Liver (tissue), 9 donors: ENCODE measurements around the gene GPR33. TPM values are rescaled to one million over a fixed set of nuclear protein-coding genes. Genes with fewer than 3 reads are reported as not detected.

Experiments used
- DNase-seq: peaks from one replicate; pipeline ENCODE4 v3.0.0-alpha.2; 2017; ENCODE audit warnings: low spot score
- H3K27ac ChIP-seq, 2 donors: one replicate each; pipeline ENCODE4 v1.7.0; 2013; ENCODE audit warnings: inconsistent platforms in 2 of 2, low read length in 2 of 2, control low read depth in 1 of 2, low read depth in 1 of 2, mild to moderate bottlenecking in 1 of 2
- H3K27me3 ChIP-seq, 4 donors: one replicate each; pipeline versions ENCODE4 v1.6.1 to v1.7.0; 2013; ENCODE audit warnings: low read length in 3 of 4, inconsistent platforms in 1 of 4, mild to moderate bottlenecking in 1 of 4, moderate library complexity in 1 of 4; ENCODE audit not compliant: control insufficient read depth in 4 of 4, insufficient read depth in 4 of 4
- H3K36me3 ChIP-seq, 4 donors: one replicate each; pipeline versions ENCODE4 v1.6.1 to v1.7.0; 2013; ENCODE audit warnings: low read length in 3 of 4, mild to moderate bottlenecking in 3 of 4, low read depth in 1 of 4, moderate library complexity in 1 of 4; ENCODE audit not compliant: control insufficient read depth in 4 of 4, insufficient read depth in 3 of 4
- H3K4me1 ChIP-seq, 4 donors: one replicate each; pipeline versions ENCODE4 v1.6.1 to v1.7.0; 2013; ENCODE audit warnings: low read length in 3 of 4, mild to moderate bottlenecking in 3 of 4, moderate library complexity in 1 of 4; ENCODE audit not compliant: control insufficient read depth in 4 of 4, insufficient read depth in 4 of 4
- H3K4me3 ChIP-seq, 3 donors: one replicate each; pipeline versions ENCODE4 v1.6.1 to v1.7.0; 2013; ENCODE audit warnings: low read length in 3 of 3, control low read depth in 1 of 3, low read depth in 1 of 3, mild to moderate bottlenecking in 1 of 3
- H3K9ac ChIP-seq, 2 donors: one replicate each; pipeline ENCODE4 v1.7.0; 2013; ENCODE audit warnings: low read length in 2 of 2, mild to moderate bottlenecking in 2 of 2, moderate library complexity in 2 of 2, control low read depth in 1 of 2, low read depth in 1 of 2
- H3K9me3 ChIP-seq, 4 donors: one replicate each; pipeline versions ENCODE4 v1.6.1 to v1.7.0; 2013; ENCODE audit warnings: low read length in 3 of 4; ENCODE audit not compliant: control insufficient read depth in 4 of 4
- EGR1 ChIP-seq, 2 donors: IDR thresholded peaks; 2 replicates each; pipeline ENCODE4 v1.6.1; 2016 to 2018; ENCODE audit warnings: antibody characterized with exemption in 2 of 2, low read depth in 2 of 2
- FOXA1 ChIP-seq: IDR thresholded peaks from 2 replicates; pipeline ENCODE4 v1.6.1; 2016; ENCODE audit warnings: antibody characterized with exemption
- FOXA2 ChIP-seq: IDR thresholded peaks from 2 replicates; pipeline ENCODE4 v1.6.1; 2016; ENCODE audit warnings: antibody characterized with exemption
- GABPA ChIP-seq, 2 donors: IDR thresholded peaks in 1 of 2; conservative IDR thresholded peaks in 1 of 2; 2 replicates each; pipeline ENCODE4 v1.6.1; 2016; ENCODE audit warnings: antibody characterized with exemption in 2 of 2, mild to moderate bottlenecking in 1 of 2, moderate library complexity in 1 of 2
- HNF4A ChIP-seq, 2 donors: conservative IDR thresholded peaks; 2 replicates each; pipeline ENCODE4 v1.6.1; 2016; ENCODE audit warnings: antibody characterized with exemption in 2 of 2, mild to moderate bottlenecking in 2 of 2
- HNF4G ChIP-seq: IDR thresholded peaks from 2 replicates; pipeline ENCODE4 v1.6.1; 2016; ENCODE audit warnings: antibody characterized with exemption
- JUND ChIP-seq, 2 donors: IDR thresholded peaks; 2 replicates each; pipeline ENCODE4 v1.6.1; 2016; ENCODE audit warnings: antibody characterized with exemption in 2 of 2
- NR2F2 ChIP-seq: IDR thresholded peaks from 2 replicates; pipeline ENCODE4 v1.6.1; 2016; ENCODE audit warnings: antibody characterized with exemption
- RAD21 ChIP-seq, 2 donors: IDR thresholded peaks; 2 replicates each; pipeline ENCODE4 v1.6.1; 2016; ENCODE audit warnings: antibody characterized with exemption in 2 of 2, mild to moderate bottlenecking in 2 of 2
- RXRA ChIP-seq, 2 donors: IDR thresholded peaks; 2 replicates each; pipeline ENCODE4 v1.6.1; 2017 to 2018; ENCODE audit warnings: antibody characterized with exemption in 2 of 2, mild to moderate bottlenecking in 1 of 2
- SP1 ChIP-seq: IDR thresholded peaks from 2 replicates; pipeline ENCODE4 v1.6.1; 2018; ENCODE audit warnings: antibody characterized with exemption, mild to moderate bottlenecking
- TAF1 ChIP-seq: conservative IDR thresholded peaks from 2 replicates; pipeline ENCODE4 v1.6.1; 2016; ENCODE audit warnings: antibody characterized with exemption, mild to moderate bottlenecking
- YY1 ChIP-seq: IDR thresholded peaks from 2 replicates; pipeline ENCODE4 v1.6.1; 2016; ENCODE audit warnings: antibody characterized with exemption, mild to moderate bottlenecking
- WGBS: extraction: QIAGEN DNeasy Blood & Tissue Kit; methylation state at CpG from one replicate; pipeline ENCODE4 v1.1.7; 2013; 5-methylcytosine and 5-hydroxymethylcytosine counted together
- polyA plus RNA-seq, 2 donors: library from polyadenylated mRNA; stranded (reverse) in 1 of 2; unstranded in 1 of 2; fragments of 200-250 nt in 1 of 2; fragments of >200 nt in 1 of 2; fragmentation: Nextera tagmentation in 1 of 2; extraction: Ambion mirVana in 1 of 2; gene quantifications; one replicate each; pipeline versions ENCODE4 v1.2.1 to v1.2.3, GENCODE V29; 2013 to 2015
- total RNA-seq, 2 donors: library from RNA; depleted of rRNA; stranded (reverse); fragments of >200 nt; gene quantifications; one replicate each; pipeline ENCODE4 v1.2.3, GENCODE V29; 2014
- TF ChIP-seq, protein P1 (sequence below): IDR thresholded peaks from 2 replicates; pipeline ENCODE4 v1.6.1; 2016; ENCODE audit warnings: antibody characterized with exemption
- TF ChIP-seq, protein P2 (sequence below): IDR thresholded peaks from 2 replicates; pipeline ENCODE4 v1.6.1; 2016; ENCODE audit warnings: antibody characterized with exemption
- TF ChIP-seq, protein P3 (sequence below): IDR thresholded peaks from 2 replicates; pipeline ENCODE4 v1.6.1; 2016; ENCODE audit warnings: antibody characterized with exemption, mild to moderate bottlenecking
- TF ChIP-seq, protein P4 (sequence below): fragments of 150-350 bp; IDR thresholded peaks from 2 replicates; pipeline ENCODE4 v1.5.1; 2017; ENCODE audit warnings: improper control_type of control experiment, low read depth, low read length; ENCODE audit not compliant: missing input control
- TF ChIP-seq, protein P5 (sequence below): IDR thresholded peaks from 2 replicates; pipeline ENCODE4 v1.6.1; 2016; ENCODE audit warnings: antibody characterized with exemption
- donor health status: healthy.
- donor health status: healthy.
- donor health status: healthy.
- donor health status: healthy.
- donor health status: healthy.

GPR33 gene
- total and polyA plus RNA-seq, 4 donors, result not detected

DNA sequence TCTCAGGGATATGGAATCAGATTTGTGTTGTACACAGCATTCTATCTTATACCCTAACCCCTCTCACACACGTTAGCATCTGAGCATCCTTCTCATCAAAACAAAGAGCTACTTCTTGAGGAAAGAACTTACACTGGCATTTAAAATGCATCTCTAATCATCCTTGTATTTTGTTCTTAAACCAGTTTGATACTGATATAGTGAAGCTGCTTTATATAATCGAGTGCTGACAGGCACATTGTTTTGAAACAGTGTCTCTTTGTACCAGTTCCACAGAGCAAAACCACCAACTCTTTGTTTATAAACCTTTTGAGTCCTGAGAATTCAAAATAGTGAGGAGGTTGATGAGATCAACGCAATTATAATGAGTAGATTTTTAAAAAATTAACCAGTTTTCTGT is 8.8 kb downstream of the GPR33 start:
- WGBS, result 83% methylated on average over 3 of the region's 3 CpGs
- Histone ChIP-seq H3K9me3 (no peaks in the 10 kb centered on the region), H3K36me3 (no peaks in the 10 kb centered on the region), H3K9ac (no peak overlapping the region), H3K4me3 (no peak overlapping the region), H3K27me3 (no peaks in the 10 kb centered on the region), H3K4me1 (no peaks in the 10 kb centered on the region), H3K27ac (no peak overlapping the region)
- no peak for DNase-seq
- TF ChIP-seq RAD21 (IDR thresholded peaks at IDR 0.05), result no peak
- TF ChIP-seq, protein P1, sequence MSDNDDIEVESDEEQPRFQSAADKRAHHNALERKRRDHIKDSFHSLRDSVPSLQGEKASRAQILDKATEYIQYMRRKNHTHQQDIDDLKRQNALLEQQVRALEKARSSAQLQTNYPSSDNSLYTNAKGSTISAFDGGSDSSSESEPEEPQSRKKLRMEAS, result no peak
- TF ChIP-seq, protein P2, sequence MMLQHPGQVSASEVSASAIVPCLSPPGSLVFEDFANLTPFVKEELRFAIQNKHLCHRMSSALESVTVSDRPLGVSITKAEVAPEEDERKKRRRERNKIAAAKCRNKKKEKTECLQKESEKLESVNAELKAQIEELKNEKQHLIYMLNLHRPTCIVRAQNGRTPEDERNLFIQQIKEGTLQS, result no peak

DNA sequence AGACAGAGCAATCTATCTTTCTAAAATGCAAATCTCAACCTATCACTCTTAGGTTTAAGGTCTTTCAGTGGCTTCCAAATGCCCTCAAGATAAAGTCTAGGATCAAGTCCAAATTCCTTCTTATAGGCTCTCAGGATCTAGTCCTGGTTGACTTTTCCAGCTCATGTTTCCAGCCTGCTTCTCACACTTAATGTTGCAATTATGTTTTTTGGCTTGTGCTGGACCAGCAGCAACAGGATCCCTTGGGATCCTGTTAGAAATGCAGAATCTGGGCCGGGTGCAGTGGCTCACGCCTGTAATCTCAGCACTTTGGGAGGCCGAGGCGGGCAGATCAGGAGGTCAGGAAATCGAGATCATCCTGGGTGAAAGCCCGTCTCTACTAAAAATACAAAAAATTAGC is 10.6 kb downstream of the GPR33 start:
- Histone ChIP-seq H3K27me3 (no peaks in the 10 kb centered on the region), H3K27ac (no peak overlapping the region), H3K36me3 (no peaks in the 10 kb centered on the region), H3K9ac (no peak overlapping the region), H3K4me1 (no peaks in the 10 kb centered on the region), H3K4me3 (no peak overlapping the region), H3K9me3 (no peaks in the 10 kb centered on the region)
- 91% methylated on average over 6 of the region's 6 CpGs for WGBS
- no peak for DNase-seq
- TF ChIP-seq, protein P3, sequence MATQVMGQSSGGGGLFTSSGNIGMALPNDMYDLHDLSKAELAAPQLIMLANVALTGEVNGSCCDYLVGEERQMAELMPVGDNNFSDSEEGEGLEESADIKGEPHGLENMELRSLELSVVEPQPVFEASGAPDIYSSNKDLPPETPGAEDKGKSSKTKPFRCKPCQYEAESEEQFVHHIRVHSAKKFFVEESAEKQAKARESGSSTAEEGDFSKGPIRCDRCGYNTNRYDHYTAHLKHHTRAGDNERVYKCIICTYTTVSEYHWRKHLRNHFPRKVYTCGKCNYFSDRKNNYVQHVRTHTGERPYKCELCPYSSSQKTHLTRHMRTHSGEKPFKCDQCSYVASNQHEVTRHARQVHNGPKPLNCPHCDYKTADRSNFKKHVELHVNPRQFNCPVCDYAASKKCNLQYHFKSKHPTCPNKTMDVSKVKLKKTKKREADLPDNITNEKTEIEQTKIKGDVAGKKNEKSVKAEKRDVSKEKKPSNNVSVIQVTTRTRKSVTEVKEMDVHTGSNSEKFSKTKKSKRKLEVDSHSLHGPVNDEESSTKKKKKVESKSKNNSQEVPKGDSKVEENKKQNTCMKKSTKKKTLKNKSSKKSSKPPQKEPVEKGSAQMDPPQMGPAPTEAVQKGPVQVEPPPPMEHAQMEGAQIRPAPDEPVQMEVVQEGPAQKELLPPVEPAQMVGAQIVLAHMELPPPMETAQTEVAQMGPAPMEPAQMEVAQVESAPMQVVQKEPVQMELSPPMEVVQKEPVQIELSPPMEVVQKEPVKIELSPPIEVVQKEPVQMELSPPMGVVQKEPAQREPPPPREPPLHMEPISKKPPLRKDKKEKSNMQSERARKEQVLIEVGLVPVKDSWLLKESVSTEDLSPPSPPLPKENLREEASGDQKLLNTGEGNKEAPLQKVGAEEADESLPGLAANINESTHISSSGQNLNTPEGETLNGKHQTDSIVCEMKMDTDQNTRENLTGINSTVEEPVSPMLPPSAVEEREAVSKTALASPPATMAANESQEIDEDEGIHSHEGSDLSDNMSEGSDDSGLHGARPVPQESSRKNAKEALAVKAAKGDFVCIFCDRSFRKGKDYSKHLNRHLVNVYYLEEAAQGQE, result no peak
- TF ChIP-seq JUND (IDR thresholded peaks at IDR 0.05), result no peak
- TF ChIP-seq NR2F2, result no peak
- TF ChIP-seq, protein P2, result no peak
- no peak for TF ChIP-seq EGR1 (IDR thresholded peaks at IDR 0.05; ENCODE audit: low read depth in 2 of 2)
- TF ChIP-seq HNF4G, result no peak
- TF ChIP-seq FOXA2, result no peak
- no peak for TF ChIP-seq FOXA1
- TF ChIP-seq, protein P4, sequence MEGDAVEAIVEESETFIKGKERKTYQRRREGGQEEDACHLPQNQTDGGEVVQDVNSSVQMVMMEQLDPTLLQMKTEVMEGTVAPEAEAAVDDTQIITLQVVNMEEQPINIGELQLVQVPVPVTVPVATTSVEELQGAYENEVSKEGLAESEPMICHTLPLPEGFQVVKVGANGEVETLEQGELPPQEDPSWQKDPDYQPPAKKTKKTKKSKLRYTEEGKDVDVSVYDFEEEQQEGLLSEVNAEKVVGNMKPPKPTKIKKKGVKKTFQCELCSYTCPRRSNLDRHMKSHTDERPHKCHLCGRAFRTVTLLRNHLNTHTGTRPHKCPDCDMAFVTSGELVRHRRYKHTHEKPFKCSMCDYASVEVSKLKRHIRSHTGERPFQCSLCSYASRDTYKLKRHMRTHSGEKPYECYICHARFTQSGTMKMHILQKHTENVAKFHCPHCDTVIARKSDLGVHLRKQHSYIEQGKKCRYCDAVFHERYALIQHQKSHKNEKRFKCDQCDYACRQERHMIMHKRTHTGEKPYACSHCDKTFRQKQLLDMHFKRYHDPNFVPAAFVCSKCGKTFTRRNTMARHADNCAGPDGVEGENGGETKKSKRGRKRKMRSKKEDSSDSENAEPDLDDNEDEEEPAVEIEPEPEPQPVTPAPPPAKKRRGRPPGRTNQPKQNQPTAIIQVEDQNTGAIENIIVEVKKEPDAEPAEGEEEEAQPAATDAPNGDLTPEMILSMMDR, result no peak
- no peak for TF ChIP-seq YY1
- TF ChIP-seq HNF4A (conservative IDR thresholded peaks at IDR 0.05), result no peak
- TF ChIP-seq TAF1, result no peak
- TF ChIP-seq, protein P5, sequence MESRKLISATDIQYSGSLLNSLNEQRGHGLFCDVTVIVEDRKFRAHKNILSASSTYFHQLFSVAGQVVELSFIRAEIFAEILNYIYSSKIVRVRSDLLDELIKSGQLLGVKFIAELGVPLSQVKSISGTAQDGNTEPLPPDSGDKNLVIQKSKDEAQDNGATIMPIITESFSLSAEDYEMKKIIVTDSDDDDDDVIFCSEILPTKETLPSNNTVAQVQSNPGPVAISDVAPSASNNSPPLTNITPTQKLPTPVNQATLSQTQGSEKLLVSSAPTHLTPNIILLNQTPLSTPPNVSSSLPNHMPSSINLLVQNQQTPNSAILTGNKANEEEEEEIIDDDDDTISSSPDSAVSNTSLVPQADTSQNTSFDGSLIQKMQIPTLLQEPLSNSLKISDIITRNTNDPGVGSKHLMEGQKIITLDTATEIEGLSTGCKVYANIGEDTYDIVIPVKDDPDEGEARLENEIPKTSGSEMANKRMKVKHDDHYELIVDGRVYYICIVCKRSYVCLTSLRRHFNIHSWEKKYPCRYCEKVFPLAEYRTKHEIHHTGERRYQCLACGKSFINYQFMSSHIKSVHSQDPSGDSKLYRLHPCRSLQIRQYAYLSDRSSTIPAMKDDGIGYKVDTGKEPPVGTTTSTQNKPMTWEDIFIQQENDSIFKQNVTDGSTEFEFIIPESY, result no peak
- TF ChIP-seq, protein P1, result no peak
- TF ChIP-seq GABPA (IDR thresholded peaks at IDR 0.05 in 1 of 2, conservative IDR thresholded peaks at IDR 0.05 in 1 of 2), result no peak
- TF ChIP-seq RXRA (IDR thresholded peaks at IDR 0.05), result no peak
- no peak for TF ChIP-seq SP1
- TF ChIP-seq RAD21 (IDR thresholded peaks at IDR 0.05), result no peak
